ENCODE measurements around the gene HOXA11. TPM values are rescaled to one million over a fixed set of nuclear protein-coding genes. Genes with fewer than 3 reads are reported as not detected.

HOXA11 gene
- total RNA-seq, 2 donors from 2014 or later = 0.28 to 3.7 TPM

- ATAC-seq (ENCODE audit: insufficient number of reproducible peaks, low FRiP score, low read depth) (no peak), DNase-seq (ENCODE audit: low spot score) (no peak)
- Histone ChIP-seq H3K27ac (no peak overlapping the region), H3K9me3 (no peaks in the 10 kb centered on the region), H3K4me3 (no peak overlapping the region), H3K27me3 (replicated peaks; ENCODE audit: insufficient read depth) (no peaks in the 10 kb centered on the region), H3K36me3 (peaks cover 8% of the 10 kb centered on the region), H3K4me1 (ENCODE audit: control insufficient read depth in 1 of 2, low read depth in 2 of 2) (peaks cover 5 to 46% of the 10 kb centered on the region in 2 donors)
- no peak for TF ChIP-seq CTCF (IDR thresholded peaks at IDR 0.05)
These were observed 39.1 kb downstream of the HOXA11 start for GRCh38 chr7:27145914-27146412.

GRCh38 chr7:27145165-27145913, 39.7 kb downstream of the HOXA11 start:
- no peak overlapping the region for H3K4me3 ChIP-seq
- H3K27ac ChIP-seq = peak overlapping the region in 1 of 2 donors; percentile 54
- no peaks in the 10 kb centered on the region for H3K9me3 ChIP-seq
- H3K4me1 ChIP-seq (ENCODE audit: control insufficient read depth in 1 of 2, low read depth in 2 of 2) = peaks cover 5 to 48% of the 10 kb centered on the region in 2 donors
- DNase-seq (ENCODE audit: low spot score) (no peak), ATAC-seq (ENCODE audit: insufficient number of reproducible peaks, low FRiP score, low read depth) (no peak)
- no peak for TF ChIP-seq CTCF (IDR thresholded peaks at IDR 0.05)
- no peaks in the 10 kb centered on the region for H3K27me3 ChIP-seq (replicated peaks; ENCODE audit: insufficient read depth)
- peaks cover 11% of the 10 kb centered on the region for H3K36me3 ChIP-seq

- Histone ChIP-seq H3K27ac (peak overlapping the region in 1 of 2 donors; percentile 54), H3K4me3 (no peak overlapping the region), H3K36me3 (peaks cover 11% of the 10 kb centered on the region), H3K9me3 (no peaks in the 10 kb centered on the region), H3K4me1 (ENCODE audit: control insufficient read depth in 1 of 2, low read depth in 2 of 2) (peaks cover 5 to 48% of the 10 kb centered on the region in 2 donors), H3K27me3 (replicated peaks; ENCODE audit: insufficient read depth) (no peaks in the 10 kb centered on the region)
- no peak for ATAC-seq (ENCODE audit: insufficient number of reproducible peaks, low FRiP score, low read depth)
- TF ChIP-seq CTCF (IDR thresholded peaks at IDR 0.05) = no peak
- DNase-seq (ENCODE audit: low spot score) = no peak
These were observed 40.3 kb downstream of the HOXA11 start for GRCh38 chr7:27144781-27145164.

GRCh38 chr7:27143950-27144780, 40.9 kb downstream of the HOXA11 start:
- no peaks in the 10 kb centered on the region for H3K27me3 ChIP-seq (replicated peaks; ENCODE audit: insufficient read depth)
- H3K36me3 ChIP-seq = peaks cover 11% of the 10 kb centered on the region
- no peak for TF ChIP-seq CTCF (IDR thresholded peaks at IDR 0.05)
- H3K9me3 ChIP-seq = no peaks in the 10 kb centered on the region
- ATAC-seq (ENCODE audit: insufficient number of reproducible peaks, low FRiP score, low read depth) (no peak), DNase-seq (ENCODE audit: low spot score) (no peak)
- H3K27ac ChIP-seq = peak overlapping the region in 1 of 2 donors; percentile 54
- peak overlapping the region; percentile 84 for H3K4me3 ChIP-seq
- H3K4me1 ChIP-seq (ENCODE audit: control insufficient read depth in 1 of 2, low read depth in 2 of 2) = peaks cover 5 to 42% of the 10 kb centered on the region in 2 donors

Measured in thoracic aorta (tissue), 2 donors.